Ishikawa (cell line): ENCODE measurements around the gene COTL1.

Experiments
- CEBPB ChIP-seq: IDR thresholded peaks from 2 replicates; pipeline ENCODE4 v1.6.1; 2012
- FOXM1 ChIP-seq: IDR thresholded peaks from 2 replicates; pipeline ENCODE4 v1.6.1; 2012; ENCODE audit warnings: low read depth, borderline replicate concordance
- MAX ChIP-seq: IDR thresholded peaks from 2 replicates; pipeline ENCODE4 v1.6.1; 2012
- REST ChIP-seq: IDR thresholded peaks from 2 replicates; pipeline ENCODE4 v1.6.1; 2012; ENCODE audit warnings: low read depth, mild to moderate bottlenecking
- TAF1 ChIP-seq: IDR thresholded peaks from 2 replicates; pipeline ENCODE4 v1.6.1; 2012; ENCODE audit warnings: low read depth, mild to moderate bottlenecking
- TCF12 ChIP-seq: IDR thresholded peaks from 2 replicates; pipeline ENCODE4 v1.6.1; 2012; ENCODE audit warnings: low read depth
- YY1 ChIP-seq: IDR thresholded peaks from 2 replicates; pipeline ENCODE4 v1.6.1; 2012; ENCODE audit warnings: low read depth

- TF ChIP-seq TAF1 (no peak), CEBPB (no peak), MAX (no peak), YY1 (no peak), TCF12 (no peak), FOXM1 (no peak), REST (no peak)
These were observed 36.4 kb upstream of the COTL1 start for GRCh38 chr16:84654238-84654637.
